HEK293 (cell line): ENCODE results near the gene ALDH16A1.

Experiments
- KLF1 ChIP-seq: fragments of 450-650 bp; formaldehyde crosslinking; IDR thresholded peaks from 2 replicates; pipeline ENCODE4 v1.5.1; 2016; ENCODE audit warnings: missing biosample characterization, missing genetic modification characterization
- KLF9 ChIP-seq: fragments of 450-650 bp; formaldehyde crosslinking; IDR thresholded peaks from 2 replicates; pipeline ENCODE4 v1.5.1; 2016; ENCODE audit warnings: missing biosample characterization, missing genetic modification characterization, low read depth
- OVOL3 ChIP-seq: fragments of 450-650 bp; formaldehyde crosslinking; IDR thresholded peaks from 2 replicates; pipeline ENCODE4 v1.5.1; 2016; ENCODE audit warnings: missing biosample characterization, missing genetic modification characterization
- PRDM10 ChIP-seq: fragments of 450-650 bp; formaldehyde crosslinking; IDR thresholded peaks from 2 replicates; pipeline ENCODE4 v1.5.1; 2016; ENCODE audit warnings: missing biosample characterization, missing genetic modification characterization
- REST ChIP-seq: fragments of 450-650 bp; formaldehyde crosslinking; IDR thresholded peaks from 2 replicates; pipeline ENCODE4 v1.5.1; 2016; ENCODE audit warnings: missing biosample characterization, missing genetic modification characterization
- SALL2 ChIP-seq: fragments of 450-650 bp; formaldehyde crosslinking; IDR thresholded peaks from 2 replicates; pipeline ENCODE4 v1.5.0; 2017; ENCODE audit warnings: missing biosample characterization, mild to moderate bottlenecking, missing genetic modification characterization, borderline replicate concordance
- SP3 ChIP-seq: fragments of 450-650 bp; formaldehyde crosslinking; IDR thresholded peaks from 2 replicates; pipeline ENCODE4 v1.5.1; 2016; ENCODE audit warnings: missing biosample characterization, missing genetic modification characterization
- TCF7L2 ChIP-seq: IDR thresholded peaks from 2 replicates; pipeline ENCODE4 v1.6.1; 2011; ENCODE audit warnings: low read depth, mild to moderate bottlenecking, inconsistent platforms, low read length, moderate library complexity, borderline replicate concordance
- YY2 ChIP-seq: fragments of 450-650 bp; formaldehyde crosslinking; IDR thresholded peaks from 2 replicates; pipeline ENCODE4 v1.5.1; 2016; ENCODE audit warnings: missing biosample characterization, missing genetic modification characterization
- ZBTB11 ChIP-seq: fragments of 450-650 bp; formaldehyde crosslinking; conservative IDR thresholded peaks from 2 replicates; pipeline ENCODE4 v1.5.1; 2016; ENCODE audit warnings: low read depth, missing biosample characterization, missing genetic modification characterization
- ZBTB17 ChIP-seq: fragments of 450-650 bp; formaldehyde crosslinking; IDR thresholded peaks from 2 replicates; pipeline ENCODE4 v1.5.1; 2016; ENCODE audit warnings: missing biosample characterization, missing genetic modification characterization
- ZBTB20 ChIP-seq: fragments of 450-650 bp; formaldehyde crosslinking; IDR thresholded peaks from 2 replicates; pipeline ENCODE4 v1.5.1; 2016; ENCODE audit warnings: missing biosample characterization, missing genetic modification characterization
- ZBTB49 ChIP-seq: fragments of 450-650 bp; formaldehyde crosslinking; IDR thresholded peaks from 2 replicates; pipeline ENCODE4 v1.5.1; 2016; ENCODE audit warnings: missing biosample characterization, missing genetic modification characterization, low read depth
- ZIC2 ChIP-seq: fragments of 450-650 bp; formaldehyde crosslinking; IDR thresholded peaks from 2 replicates; pipeline ENCODE4 v1.5.1; 2016; ENCODE audit warnings: missing biosample characterization, missing genetic modification characterization
- ZNF133 ChIP-seq: fragments of 450-650 bp; formaldehyde crosslinking; IDR thresholded peaks from 2 replicates; pipeline ENCODE4 v1.5.1; 2016; ENCODE audit warnings: missing biosample characterization, missing genetic modification characterization
- ZNF311 ChIP-seq: fragments of 450-650 bp; formaldehyde crosslinking; IDR thresholded peaks from 2 replicates; pipeline ENCODE4 v1.5.1; 2017; ENCODE audit warnings: missing biosample characterization, missing genetic modification characterization, borderline replicate concordance
- ZNF394 ChIP-seq: fragments of 450-650 bp; formaldehyde crosslinking; IDR thresholded peaks from 2 replicates; pipeline ENCODE4 v1.5.1; 2016; ENCODE audit warnings: missing biosample characterization, missing genetic modification characterization, mild to moderate bottlenecking, moderate library complexity, borderline replicate concordance
- ZNF398 ChIP-seq: fragments of 450-650 bp; formaldehyde crosslinking; IDR thresholded peaks from 2 replicates; pipeline ENCODE4 v1.5.1; 2017; ENCODE audit warnings: missing biosample characterization, missing genetic modification characterization
- ZNF510 ChIP-seq: fragments of 450-650 bp; formaldehyde crosslinking; IDR thresholded peaks from 2 replicates; pipeline ENCODE4 v1.5.1; 2018; ENCODE audit warnings: mild to moderate bottlenecking, missing genetic modification characterization, missing biosample characterization; ENCODE audit not compliant: insufficient replicate concordance
- ZNF514 ChIP-seq: fragments of 450-650 bp; formaldehyde crosslinking; IDR thresholded peaks from 2 replicates; pipeline ENCODE4 v1.5.1; 2016; ENCODE audit warnings: missing biosample characterization, missing genetic modification characterization
- ZNF530 ChIP-seq: fragments of 450-650 bp; formaldehyde crosslinking; IDR thresholded peaks from 2 replicates; pipeline ENCODE4 v1.5.1; 2016; ENCODE audit warnings: low read depth, missing biosample characterization, missing genetic modification characterization
- ZNF558 ChIP-seq: fragments of 450-650 bp; formaldehyde crosslinking; IDR thresholded peaks from 2 replicates; pipeline ENCODE4 v1.5.1; 2016; ENCODE audit warnings: missing biosample characterization, missing genetic modification characterization
- ZNF660 ChIP-seq: fragments of 450-650 bp; IDR thresholded peaks from 2 replicates; pipeline ENCODE4 v1.5.1; 2018; ENCODE audit warnings: missing biosample characterization, mild to moderate bottlenecking, missing genetic modification characterization

Gene ALDH16A1

GRCh38 chr19:49497047-49497788 is 44.2 kb downstream of the ALDH16A1 start (continued):
- no peak for TF ChIP-seq ZBTB49 (tag by site-specific recombination)
- no peak for TF ChIP-seq ZNF514 (tag by site-specific recombination)
- TF ChIP-seq ZNF133 (tag by site-specific recombination), result no peak
- no peak for TF ChIP-seq OVOL3 (tag by site-specific recombination)
- TF ChIP-seq ZNF660, result 0 out of 2 replicates have a peak, but pooled peaks have one; percentile 21
- no peak; the same call in 1 of the 2 replicates for TF ChIP-seq ZNF398
- no peak for TF ChIP-seq YY2 (tag by site-specific recombination)
- TF ChIP-seq SALL2 (tag by site-specific recombination), result no peak
- TF ChIP-seq ZIC2 (tag by site-specific recombination), result no peak
- peak; percentile 62 for TF ChIP-seq SP3
- 0 out of 2 replicates have a peak, but pooled peaks have one; percentile 16 for TF ChIP-seq PRDM10
- TF ChIP-seq KLF9 (tag by site-specific recombination), result 0 out of 2 replicates have a peak, but pooled peaks have one; percentile 25
- no peak for TF ChIP-seq ZNF530 (tag by site-specific recombination)
- no peak for TF ChIP-seq ZNF558 (tag by site-specific recombination)
- no peak for TF ChIP-seq ZNF510 (tag by site-specific recombination)
- TF ChIP-seq KLF1, result peak; percentile 34; the same call in 1 of the 2 replicates
- no peak for TF ChIP-seq TCF7L2
- TF ChIP-seq ZBTB17 (tag by site-specific recombination), result peak; percentile 71
- no peak for TF ChIP-seq ZNF394 (tag by site-specific recombination)
- TF ChIP-seq ZBTB20 (tag by site-specific recombination), result no peak; the same call in 1 of the 2 replicates
- no peak for TF ChIP-seq REST (tag by site-specific recombination)
- TF ChIP-seq ZBTB11 (tag by site-specific recombination), result peak; percentile 64
- TF ChIP-seq ZNF311 (tag by site-specific recombination), result no peak
